Large intestine (tissue), 3 donors: ENCODE data around the gene SYTL2. TPM values are rescaled to one million over a fixed set of nuclear protein-coding genes. Genes with fewer than 3 reads are reported as not detected.
"Not testable (repeated sequence)": the region's sequence is repeated elsewhere in the genome, so short reads cannot be mapped to it uniquely, and the experiment has no call there.

Source experiments
- DNase-seq, 2 donors: peaks; one replicate each; pipeline versions ENCODE4 v3.0.0 to v3.0.0-alpha.2; 2013
- H3K27ac ChIP-seq: one replicate; pipeline ENCODE4 v1.5.1; 2013; ENCODE audit warnings: low read length
- H3K27me3 ChIP-seq: 2 replicates; pipeline ENCODE4 v1.6.1; 2013; ENCODE audit warnings: low read length; ENCODE audit not compliant: control insufficient read depth, insufficient read depth
- H3K36me3 ChIP-seq: 2 replicates; pipeline ENCODE4 v1.6.1; 2013; ENCODE audit warnings: low read length; ENCODE audit not compliant: control insufficient read depth, insufficient read depth
- H3K4me1 ChIP-seq: one replicate; pipeline ENCODE4 v1.6.1; 2013; ENCODE audit warnings: low read length; ENCODE audit not compliant: control insufficient read depth, insufficient read depth
- H3K4me3 ChIP-seq: one replicate; pipeline ENCODE4 v1.5.1; 2013; ENCODE audit warnings: low read length
- H3K9me3 ChIP-seq: one replicate; pipeline ENCODE4 v1.6.1; 2013; ENCODE audit warnings: mild to moderate bottlenecking, low read depth, low read length, moderate library complexity; ENCODE audit not compliant: control insufficient read depth
- WGBS: methylation state at CpG from one replicate; pipeline ENCODE4 v1.1.5; 2013; ENCODE audit warnings: low lambda C conversion rate; ENCODE audit not compliant: insufficient coverage; 5-methylcytosine and 5-hydroxymethylcytosine counted together
- polyA plus RNA-seq: library from polyadenylated mRNA; unstranded; fragments of 120-200 nt; gene quantifications from one replicate; pipeline ENCODE4 v1.2.1, GENCODE V29; 2013

The SYTL2 gene
- polyA plus RNA-seq, 1 donor: 40.9 TPM

- Histone ChIP-seq H3K27me3 (no peaks in the 10 kb centered on the region), H3K27ac (no peak overlapping the region), H3K9me3 (peaks cover 11% of the 10 kb centered on the region), H3K4me3 (no peak overlapping the region), H3K36me3 (no peaks in the 10 kb centered on the region), H3K4me1 (no peaks in the 10 kb centered on the region)
- DNase-seq: no peak
- WGBS: 86% methylated on average over 2 of the region's 2 CpGs
These were observed 37.6 kb upstream of the SYTL2 start for GRCh38 chr11:85848556-85848955.

DNA sequence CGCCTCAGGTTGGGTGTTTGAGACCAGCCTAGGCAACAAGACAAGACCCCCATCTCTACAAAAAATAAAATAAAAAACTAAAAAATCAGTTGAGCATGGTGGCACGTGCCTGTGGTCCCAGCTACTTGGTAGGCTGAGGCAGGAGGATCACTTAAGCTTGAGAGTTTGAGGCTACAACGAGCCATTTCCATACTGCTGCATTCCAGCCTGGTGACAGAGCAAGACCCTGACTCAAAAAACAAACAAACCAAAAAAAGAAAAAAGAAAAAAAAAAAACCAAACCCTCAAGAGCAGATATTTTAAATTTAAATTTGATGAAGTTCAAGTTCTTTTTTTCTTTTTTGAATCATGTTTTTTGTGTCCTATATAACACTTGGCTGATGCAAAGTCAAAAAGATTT is 37.1 kb upstream of the SYTL2 start:
- no peaks in the 10 kb centered on the region for H3K4me1 ChIP-seq
- H3K27ac ChIP-seq: no peak overlapping the region
- 100% methylated on average over 1 of the region's 3 CpGs for WGBS
- no peak for DNase-seq
- H3K4me3 ChIP-seq: no peak overlapping the region
- no peaks in the 10 kb centered on the region for H3K36me3 ChIP-seq
- H3K27me3 ChIP-seq: no peaks in the 10 kb centered on the region
- H3K9me3 ChIP-seq: peaks cover 10% of the 10 kb centered on the region

DNA sequence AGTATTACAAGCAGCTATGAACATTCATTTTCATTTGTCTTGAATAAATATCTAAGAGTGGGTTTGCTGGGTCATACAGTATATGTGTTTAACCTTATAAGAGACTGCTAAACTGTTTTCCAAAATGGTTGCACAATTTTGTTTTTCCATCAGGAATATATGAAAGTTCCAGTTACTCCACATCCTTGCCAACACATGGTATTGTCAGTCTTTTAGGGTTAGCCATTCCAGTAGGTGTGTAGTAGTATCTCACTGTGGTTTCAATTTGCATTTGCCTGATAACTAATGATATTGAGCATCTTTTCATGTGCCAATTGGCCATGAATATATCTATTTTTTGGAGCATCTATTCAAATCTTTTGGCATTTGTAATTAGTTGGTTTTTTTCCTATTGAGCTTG is 36.5 kb upstream of the SYTL2 start:
- no peak for DNase-seq
- Histone ChIP-seq H3K9me3 (peaks cover 5% of the 10 kb centered on the region), H3K36me3 (no peaks in the 10 kb centered on the region), H3K4me1 (no peaks in the 10 kb centered on the region), H3K27ac (no peak overlapping the region), H3K27me3 (no peaks in the 10 kb centered on the region), H3K4me3 (no peak overlapping the region)

GRCh38 chr11:85845124-85845631 is 34.2 kb upstream of the SYTL2 start:
- H3K9me3 ChIP-seq: no peaks in the 10 kb centered on the region
- WGBS: no CpG with 5 or more reads among the region's 1 CpG
- H3K27me3 ChIP-seq: no peaks in the 10 kb centered on the region
- no peak overlapping the region for H3K4me3 ChIP-seq
- H3K36me3 ChIP-seq: no peaks in the 10 kb centered on the region
- no peak overlapping the region for H3K27ac ChIP-seq
- H3K4me1 ChIP-seq: no peaks in the 10 kb centered on the region
- DNase-seq: no peak

GRCh38 chr11:85844439-85845123 is 33.6 kb upstream of the SYTL2 start:
- H3K36me3 ChIP-seq: no peaks in the 10 kb centered on the region
- DNase-seq: peak; percentile 45 to 50
- no peak overlapping the region for H3K4me3 ChIP-seq
- no peaks in the 10 kb centered on the region for H3K9me3 ChIP-seq
- 88% methylated on average over 2 of the region's 2 CpGs for WGBS
- no peak overlapping the region for H3K27ac ChIP-seq
- H3K27me3 ChIP-seq: no peaks in the 10 kb centered on the region
- H3K4me1 ChIP-seq: no peaks in the 10 kb centered on the region

DNA sequence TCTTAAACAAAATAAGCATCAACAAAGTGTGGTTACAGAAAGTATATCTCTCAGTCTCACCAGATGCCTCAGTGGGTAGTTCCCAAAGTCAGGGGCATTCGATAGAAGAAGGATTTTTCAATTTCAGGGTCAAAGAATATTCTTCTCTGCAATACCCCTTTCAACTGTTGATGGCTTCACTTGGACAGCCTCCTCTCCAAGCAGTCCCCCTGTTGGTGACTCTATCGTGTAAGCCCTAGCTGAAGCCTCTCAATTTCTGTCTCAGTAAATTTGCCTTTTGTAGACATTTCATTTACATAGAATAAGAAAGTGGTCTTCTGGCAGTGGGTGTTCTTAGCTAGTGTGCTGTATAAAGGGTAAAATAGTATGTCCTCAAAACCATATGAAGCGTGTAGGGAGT is 33.0 kb upstream of the SYTL2 start:
- no peak overlapping the region for H3K4me3 ChIP-seq
- DNase-seq: no peak
- H3K9me3 ChIP-seq: no peaks in the 10 kb centered on the region
- H3K4me1 ChIP-seq: no peaks in the 10 kb centered on the region
- no peaks in the 10 kb centered on the region for H3K36me3 ChIP-seq
- no peak overlapping the region for H3K27ac ChIP-seq
- no peaks in the 10 kb centered on the region for H3K27me3 ChIP-seq
- WGBS: 100% methylated on average over 1 of the region's 3 CpGs

GRCh38 chr11:85840932-85841331 is 30.0 kb upstream of the SYTL2 start:
- H3K27me3 ChIP-seq, H3K4me3 ChIP-seq, DNase-seq, H3K27ac ChIP-seq, H3K36me3 ChIP-seq, H3K4me1 ChIP-seq, H3K9me3 ChIP-seq: not testable (repeated sequence)

DNA sequence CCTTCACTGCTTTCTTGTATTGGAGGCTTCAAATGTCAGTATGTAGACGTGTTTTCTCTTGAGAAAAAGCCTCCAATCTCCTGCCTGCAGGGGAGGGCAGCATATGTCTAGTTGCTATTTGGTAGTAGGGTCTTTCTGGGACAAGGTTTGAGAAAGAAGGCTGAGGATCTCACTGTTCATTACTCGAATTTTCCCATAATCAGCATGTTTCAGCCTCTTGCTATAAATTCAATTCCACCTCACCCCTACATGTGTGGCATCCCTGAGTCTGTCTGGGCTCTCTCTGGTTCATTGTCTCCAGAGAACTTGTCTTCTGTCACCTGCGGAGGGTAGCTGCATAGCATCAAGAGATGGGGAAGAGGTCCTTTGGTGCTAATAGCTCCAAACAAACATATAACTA is 24.8 kb upstream of the SYTL2 start:
- Histone ChIP-seq H3K27me3 (no peaks in the 10 kb centered on the region), H3K4me1 (no peaks in the 10 kb centered on the region), H3K27ac (no peak overlapping the region), H3K4me3 (no peak overlapping the region), H3K9me3 (no peaks in the 10 kb centered on the region), H3K36me3 (no peaks in the 10 kb centered on the region)
- no peak for DNase-seq
- WGBS: no CpG with 5 or more reads among the region's 3 CpGs

GRCh38 chr11:85835263-85835662 is 24.3 kb upstream of the SYTL2 start:
- H3K4me1 ChIP-seq: peaks cover 1% of the 10 kb centered on the region
- H3K36me3 ChIP-seq: no peaks in the 10 kb centered on the region
- DNase-seq: no peak
- H3K27ac ChIP-seq: no peak overlapping the region
- no peaks in the 10 kb centered on the region for H3K27me3 ChIP-seq
- WGBS: 100% methylated on average over 1 of the region's 1 CpG
- H3K4me3 ChIP-seq: no peak overlapping the region
- H3K9me3 ChIP-seq: no peaks in the 10 kb centered on the region

DNA sequence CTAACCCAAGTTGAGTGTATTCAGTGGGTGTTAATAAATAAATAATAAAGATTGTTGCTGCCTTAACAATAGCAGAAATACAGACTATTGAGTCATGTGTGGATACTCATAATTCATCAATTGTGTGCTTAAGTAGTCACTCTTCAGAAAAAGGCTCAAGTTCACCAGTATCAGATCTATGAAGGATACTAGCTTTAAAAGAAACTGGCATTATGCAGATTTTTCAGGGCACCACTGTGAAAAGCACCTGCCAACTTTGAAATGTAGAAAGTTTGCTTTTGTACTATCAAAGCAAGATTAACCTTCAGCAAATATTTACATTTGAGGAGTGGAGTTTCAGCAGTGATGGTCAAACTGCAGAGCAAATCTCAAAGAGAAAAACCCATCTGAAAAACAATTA is 20.1 kb upstream of the SYTL2 start:
- peak overlapping the region; percentile 32 for H3K27ac ChIP-seq
- no peaks in the 10 kb centered on the region for H3K27me3 ChIP-seq
- no peaks in the 10 kb centered on the region for H3K9me3 ChIP-seq
- no peaks in the 10 kb centered on the region for H3K36me3 ChIP-seq
- H3K4me1 ChIP-seq: peaks cover 22% of the 10 kb centered on the region
- H3K4me3 ChIP-seq: no peak overlapping the region
- peak in 1 of 2 donors; percentile 36 for DNase-seq

GRCh38 chr11:85829172-85829571 is 18.2 kb upstream of the SYTL2 start:
- H3K4me1 ChIP-seq: peaks cover 24% of the 10 kb centered on the region
- no peaks in the 10 kb centered on the region for H3K9me3 ChIP-seq
- no peaks in the 10 kb centered on the region for H3K27me3 ChIP-seq
- H3K27ac ChIP-seq: no peak overlapping the region
- H3K36me3 ChIP-seq: no peaks in the 10 kb centered on the region
- no CpG with 5 or more reads among the region's 2 CpGs for WGBS
- no peak overlapping the region for H3K4me3 ChIP-seq
- no peak for DNase-seq
